IPS-15b (cell line): ENCODE results near the gene GNA15.

Experiments
- H3K27me3 ChIP-seq: one replicate; pipeline ENCODE4 v1.6.1; 2013; ENCODE audit warnings: low read length; ENCODE audit not compliant: control insufficient read depth, insufficient read depth
- H3K36me3 ChIP-seq: one replicate; pipeline ENCODE4 v1.6.1; 2013; ENCODE audit warnings: low read length; ENCODE audit not compliant: control insufficient read depth, insufficient read depth
- H3K4me1 ChIP-seq: one replicate; pipeline ENCODE4 v1.6.1; 2013; ENCODE audit warnings: mild to moderate bottlenecking, low read length; ENCODE audit not compliant: control insufficient read depth, insufficient read depth
- H3K4me3 ChIP-seq: one replicate; pipeline ENCODE4 v1.5.1; 2013; ENCODE audit warnings: low read depth, low read length
- H3K9ac ChIP-seq: one replicate; pipeline ENCODE4 v1.6.1; 2013; ENCODE audit warnings: low read depth, mild to moderate bottlenecking, low read length
- H3K9me3 ChIP-seq: one replicate; pipeline ENCODE4 v1.6.1; 2013; ENCODE audit warnings: mild to moderate bottlenecking, low read length; ENCODE audit not compliant: control insufficient read depth, insufficient read depth

GNA15 gene

GRCh38 chr19:3129112-3129511, 6.7 kb upstream of the GNA15 start:
- Histone ChIP-seq H3K36me3 (no peaks in the 10 kb centered on the region), H3K9me3 (no peaks in the 10 kb centered on the region), H3K4me3 (no peak overlapping the region), H3K4me1 (no peaks in the 10 kb centered on the region), H3K9ac (no peak overlapping the region), H3K27me3 (no peaks in the 10 kb centered on the region)

- H3K36me3 ChIP-seq: no peaks in the 10 kb centered on the region
- no peak overlapping the region for H3K9ac ChIP-seq
- H3K4me1 ChIP-seq: no peaks in the 10 kb centered on the region
- H3K27me3 ChIP-seq: no peaks in the 10 kb centered on the region
- no peak overlapping the region for H3K4me3 ChIP-seq
- H3K9me3 ChIP-seq: no peaks in the 10 kb centered on the region
Measured at GRCh38 chr19:3131168-3131567, 4.7 kb upstream of the GNA15 start.

DNA sequence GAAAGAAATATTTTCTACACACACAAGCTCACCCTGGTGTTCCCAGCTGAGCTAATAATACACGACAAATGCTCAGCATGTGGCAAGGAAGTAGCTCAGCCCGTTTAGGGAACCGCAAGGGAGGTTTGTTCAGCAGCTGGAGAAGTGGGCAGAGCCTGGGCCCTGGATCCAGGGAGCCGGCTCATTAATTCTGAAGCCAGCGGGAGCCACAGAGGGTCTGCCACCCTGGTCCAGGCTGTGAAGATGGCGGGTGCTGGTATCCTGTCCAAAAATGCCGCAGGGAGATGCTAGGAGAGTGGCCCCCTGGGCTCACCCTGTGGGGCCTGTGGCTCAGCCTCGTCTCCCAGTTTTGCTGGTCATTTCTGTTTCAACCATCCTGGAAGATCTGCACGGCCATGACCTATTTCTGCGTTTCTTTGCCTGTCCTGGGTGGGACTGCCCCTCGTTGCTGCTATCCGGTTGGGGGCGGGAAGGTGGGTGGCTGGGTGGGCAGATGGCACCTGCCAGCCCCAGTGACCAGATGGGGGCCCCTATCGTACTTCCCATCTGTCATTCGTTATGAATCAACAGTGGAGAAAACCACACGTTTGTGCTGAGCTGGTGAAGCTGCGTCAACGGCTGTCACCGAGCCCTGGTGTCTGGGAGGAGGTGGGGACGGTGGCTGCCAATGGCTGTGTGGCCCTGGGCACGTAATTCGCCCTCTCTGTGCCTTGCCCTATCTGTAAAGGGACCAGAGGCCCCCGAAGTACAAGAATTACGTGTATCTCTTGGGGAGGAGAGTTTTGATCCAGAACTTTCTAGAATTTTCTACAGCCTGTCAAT, 2.7 kb upstream of the GNA15 start:
- H3K9me3 ChIP-seq: no peaks in the 10 kb centered on the region
- no peaks in the 10 kb centered on the region for H3K36me3 ChIP-seq
- H3K4me1 ChIP-seq: no peaks in the 10 kb centered on the region
- no peak overlapping the region for H3K9ac ChIP-seq
- H3K4me3 ChIP-seq: no peak overlapping the region
- no peaks in the 10 kb centered on the region for H3K27me3 ChIP-seq

DNA sequence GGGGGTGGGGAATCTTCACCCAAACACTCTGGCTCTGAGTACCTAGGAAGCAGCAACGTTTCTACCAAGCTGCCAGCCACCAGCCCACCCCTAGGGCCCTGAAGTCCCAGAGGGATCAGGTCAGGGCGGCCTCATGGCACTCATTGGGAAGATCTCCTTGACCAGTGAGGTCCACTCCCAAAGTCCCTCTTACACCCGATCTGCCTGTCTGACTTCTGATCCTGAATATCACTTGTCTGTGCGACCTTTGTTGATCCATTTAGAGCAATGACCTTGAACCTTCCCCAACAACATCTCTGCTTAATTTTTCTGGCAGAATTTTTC, 2.1 kb upstream of the GNA15 start:
- Histone ChIP-seq H3K27me3 (no peaks in the 10 kb centered on the region), H3K9ac (no peak overlapping the region), H3K9me3 (no peaks in the 10 kb centered on the region), H3K4me1 (no peaks in the 10 kb centered on the region), H3K36me3 (no peaks in the 10 kb centered on the region), H3K4me3 (no peak overlapping the region)

- Histone ChIP-seq H3K27me3 (no peaks in the 10 kb centered on the region), H3K9me3 (no peaks in the 10 kb centered on the region), H3K36me3 (no peaks in the 10 kb centered on the region), H3K9ac (no peak overlapping the region), H3K4me1 (no peaks in the 10 kb centered on the region), H3K4me3 (no peak overlapping the region)
Measured at GRCh38 chr19:3136684-3137055, 837 bp downstream of the GNA15 start.

DNA sequence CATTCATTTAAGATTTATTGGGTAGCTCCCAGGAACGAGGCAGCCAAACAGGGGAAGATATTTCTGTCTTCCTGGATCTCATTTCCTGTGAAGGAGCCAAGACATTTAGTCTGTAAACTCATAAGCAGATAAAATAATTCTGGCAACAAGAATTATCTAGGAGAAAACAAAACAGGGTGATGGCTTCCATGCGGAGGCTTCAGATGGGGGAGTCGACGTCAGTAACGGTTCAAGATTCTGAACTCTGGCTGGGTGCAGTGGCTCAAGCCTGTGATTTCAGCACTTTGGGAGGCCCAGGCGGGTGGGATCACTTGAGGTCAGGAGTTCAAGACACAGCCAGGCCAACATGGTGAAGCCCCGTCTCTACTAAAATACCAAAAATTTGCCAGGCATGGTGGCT, 1.3 kb downstream of the GNA15 start:
- Histone ChIP-seq H3K9ac (no peak overlapping the region), H3K9me3 (no peaks in the 10 kb centered on the region), H3K36me3 (no peaks in the 10 kb centered on the region), H3K4me3 (no peak overlapping the region), H3K27me3 (no peaks in the 10 kb centered on the region), H3K4me1 (no peaks in the 10 kb centered on the region)

DNA sequence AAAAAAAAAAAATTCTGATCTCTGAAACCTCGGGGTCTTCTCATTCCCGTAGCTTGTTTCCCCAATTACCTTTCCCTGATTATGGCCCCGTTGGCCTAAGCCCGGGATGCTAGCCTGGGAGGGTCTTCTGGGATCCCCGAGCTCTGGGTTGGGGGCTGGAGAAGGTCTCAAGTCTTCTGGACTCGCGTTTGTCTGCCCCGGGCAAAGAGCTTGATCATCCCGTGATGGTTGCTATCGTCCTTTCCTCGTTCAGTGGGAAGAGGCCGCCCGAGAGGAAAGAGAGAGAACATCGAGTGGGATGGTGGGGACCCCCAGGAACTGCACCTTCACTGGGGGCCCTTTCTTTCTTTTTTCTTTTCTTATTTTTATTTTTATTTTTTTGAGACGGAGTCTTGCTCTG, 2.4 kb downstream of the GNA15 start:
- Histone ChIP-seq H3K4me3 (no peak overlapping the region), H3K4me1 (no peaks in the 10 kb centered on the region), H3K9ac (no peak overlapping the region), H3K27me3 (no peaks in the 10 kb centered on the region), H3K9me3 (no peaks in the 10 kb centered on the region), H3K36me3 (no peaks in the 10 kb centered on the region)

DNA sequence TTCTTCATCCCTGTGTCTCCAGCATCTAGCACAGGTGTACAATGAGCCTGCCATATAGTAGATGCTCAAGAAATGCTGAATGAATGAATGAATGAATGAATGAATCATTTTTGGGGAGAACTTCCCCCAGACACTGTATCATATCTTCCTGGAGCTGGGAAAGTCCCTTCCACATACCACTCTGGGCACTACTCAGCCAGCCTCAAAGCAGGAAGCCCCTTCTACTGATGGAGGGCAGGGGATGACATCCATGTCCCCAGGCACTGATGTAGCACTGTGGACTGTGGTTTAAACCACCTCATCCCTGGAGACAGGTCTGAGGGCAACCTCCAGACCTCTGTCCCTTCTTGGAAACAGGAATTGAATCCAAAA, 4.8 kb downstream of the GNA15 start:
- Histone ChIP-seq H3K9ac (no peak overlapping the region), H3K4me1 (no peaks in the 10 kb centered on the region), H3K27me3 (no peaks in the 10 kb centered on the region), H3K9me3 (no peaks in the 10 kb centered on the region), H3K4me3 (no peak overlapping the region), H3K36me3 (no peaks in the 10 kb centered on the region)

DNA sequence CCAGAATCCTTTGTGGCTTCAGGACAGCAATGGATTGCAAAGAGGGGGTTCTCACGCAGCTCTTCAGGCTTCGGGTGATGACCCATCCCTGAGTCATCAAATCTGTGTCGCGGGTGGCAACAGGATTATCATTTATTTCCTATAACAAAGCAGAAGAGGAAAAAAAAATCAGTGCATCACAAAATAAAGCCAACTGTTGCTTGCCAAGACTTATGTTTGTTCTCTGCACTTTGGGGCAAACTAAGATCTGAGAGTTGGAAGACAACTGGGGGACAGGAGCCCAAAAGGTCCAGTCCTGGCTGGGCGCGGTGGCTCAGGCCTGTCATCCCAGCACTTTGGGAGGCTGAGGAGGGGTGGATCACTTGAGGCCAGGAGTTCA, 6.4 kb downstream of the GNA15 start:
- Histone ChIP-seq H3K9ac (no peak overlapping the region), H3K4me3 (no peak overlapping the region), H3K36me3 (no peaks in the 10 kb centered on the region), H3K9me3 (no peaks in the 10 kb centered on the region), H3K4me1 (no peaks in the 10 kb centered on the region), H3K27me3 (no peaks in the 10 kb centered on the region)

GRCh38 chr19:3142781-3143337, 7.0 kb downstream of the GNA15 start:
- Histone ChIP-seq H3K4me3 (no peak overlapping the region), H3K9me3 (no peaks in the 10 kb centered on the region), H3K36me3 (no peaks in the 10 kb centered on the region), H3K27me3 (no peaks in the 10 kb centered on the region), H3K4me1 (no peaks in the 10 kb centered on the region), H3K9ac (no peak overlapping the region)

GRCh38 chr19:3145909-3146676, 10.3 kb downstream of the GNA15 start:
- Histone ChIP-seq H3K4me1 (no peaks in the 10 kb centered on the region), H3K9ac (no peak overlapping the region), H3K36me3 (no peaks in the 10 kb centered on the region)

GRCh38 chr19:3146677-3147100, 10.9 kb downstream of the GNA15 start:
- Histone ChIP-seq H3K4me3 (no peak overlapping the region), H3K9ac (no peak overlapping the region), H3K4me1 (no peaks in the 10 kb centered on the region), H3K9me3 (no peaks in the 10 kb centered on the region), H3K36me3 (no peaks in the 10 kb centered on the region), H3K27me3 (no peaks in the 10 kb centered on the region)

More at GRCh38 chr19:3145909-3146676, 10.3 kb downstream of the GNA15 start:
- no peaks in the 10 kb centered on the region for H3K27me3 ChIP-seq
- H3K4me3 ChIP-seq: no peak overlapping the region
- no peaks in the 10 kb centered on the region for H3K9me3 ChIP-seq
